HepG2 (cell line): ENCODE data around the gene OPN5. TPM values are rescaled to one million over a fixed set of nuclear protein-coding genes. Genes with fewer than 3 reads are reported as not detected.

Experiments
- ATAC-seq: fragments of 200-7000 bp; cut with Tn5 transposase; 3 replicates; pipeline ENCODE4 v1.9.1; 2020; ENCODE audit warnings: mild to moderate bottlenecking, moderate library complexity
- BruUV-seq: library from RNA; stranded (reverse); fragments of 400-500 nt; replicated peaks from 2 replicates; lab custom pipeline; 2021; lab: Mats Ljungman, UMichigan
- CTCF ChIA-PET: fragments of 300-600 bp; formaldehyde crosslinking; extraction: SDS; loops from one replicate; lab custom pipeline; 2021; ENCODE audit warnings: low total read pairs, inconsistent platforms, low intra/inter-chr PET ratio; lab: Yijun Ruan, JAX
- POLR2A ChIA-PET: fragments of 350-600 bp; sonication (Branson Sonifier 250); formaldehyde crosslinking; loops from one replicate; lab custom pipeline; 2020; ENCODE audit warnings: antibody characterized with exemption, inconsistent platforms; lab: Yijun Ruan, JAX
- DNase-seq: peaks from one replicate; pipeline ENCODE4 v3.0.0-alpha.2; 2015; ENCODE audit warnings: low spot score
- FAIRE-seq: peaks from 3 replicates; lab custom pipeline; 2011; peaks lifted over from hg19 to GRCh38; lab: Jason Lieb, UNC
- H2AFZ ChIP-seq: one replicate; pipeline ENCODE4 v1.6.1; 2011; ENCODE audit warnings: low read length, inconsistent platforms
- H3K27ac ChIP-seq: fragments of 300-600 bp; 3 replicates; pipeline ENCODE4 v1.8.0; 2011; ENCODE audit warnings: mixed run types, mild to moderate bottlenecking, mixed read lengths, low read length, inconsistent platforms; ENCODE audit not compliant: insufficient read depth; ENCODE audit errors: extremely low read length
- H3K27me3 ChIP-seq, 2 experiments: fragments of 200-600 bp in 1 of 2; 2 replicates in 1 of 2; 3 replicates in 1 of 2; pipeline versions ENCODE4 v1.6.0 to v1.8.0; 2011; ENCODE audit warnings: low read length in 2 of 2, mild to moderate bottlenecking in 2 of 2, moderate library complexity in 2 of 2, inconsistent platforms in 1 of 2; ENCODE audit not compliant: insufficient read depth in 2 of 2, control insufficient read depth in 1 of 2
- H3K36me3 ChIP-seq, 2 experiments: fragments of 200-600 bp in 1 of 2; replicated peaks in 1 of 2; 2 replicates in 1 of 2; 3 replicates in 1 of 2; pipeline versions ENCODE4 v1.5.1 to v1.8.0; 2011; ENCODE audit warnings: low read length in 2 of 2, inconsistent platforms in 1 of 2; ENCODE audit not compliant: insufficient read depth in 2 of 2, control insufficient read depth in 1 of 2
- H3K4me1 ChIP-seq: 2 replicates; pipeline ENCODE4 v1.5.1; 2012; ENCODE audit warnings: low read length, inconsistent platforms; ENCODE audit not compliant: insufficient read depth
- H3K4me2 ChIP-seq: 2 replicates; pipeline ENCODE4 v1.6.0; 2011; ENCODE audit warnings: low read depth, low read length, inconsistent platforms
- H3K4me3 ChIP-seq, 3 experiments: fragments of 200-600 bp in 1 of 3; sonication (generic), shearing (Covaris generic) in 1 of 3; replicated peaks in 1 of 3; 2 replicates each; pipeline ENCODE4 v1.5.1; 2011 to 2016; ENCODE audit warnings: low read length in 3 of 3, inconsistent platforms in 2 of 3, low read depth in 2 of 3, mild to moderate bottlenecking in 2 of 3, control low read depth in 1 of 3, mixed read lengths in 1 of 3; ENCODE audit not compliant: insufficient read depth in 1 of 3
- H3K79me2 ChIP-seq: one replicate; pipeline ENCODE4 v1.6.1; 2011; ENCODE audit warnings: low read length, inconsistent platforms; ENCODE audit not compliant: insufficient read depth
- H3K9ac ChIP-seq: 2 replicates; pipeline ENCODE4 v1.6.0; 2011; ENCODE audit warnings: mild to moderate bottlenecking, low read depth, low read length, inconsistent platforms; ENCODE audit not compliant: insufficient read depth
- H3K9me3 ChIP-seq: 2 replicates; pipeline ENCODE4 v1.5.1; 2012; ENCODE audit warnings: mild to moderate bottlenecking, low read length
- H4K20me1 ChIP-seq: 2 replicates; pipeline ENCODE4 v1.6.0; 2011; ENCODE audit warnings: inconsistent platforms, mild to moderate bottlenecking, low read length, moderate library complexity; ENCODE audit not compliant: insufficient read depth
- CBX5 ChIP-seq: sonication (generic); formaldehyde crosslinking; IDR thresholded peaks from 2 replicates; pipeline ENCODE4 v1.4.0; 2020; ENCODE audit warnings: missing genetic modification reagents, borderline replicate concordance
- FOXM1 ChIP-seq: sonication (generic); formaldehyde crosslinking; IDR thresholded peaks from 2 replicates; pipeline ENCODE4 v1.5.0; 2020; ENCODE audit warnings: missing genetic modification reagents
- FOXO1 ChIP-seq: sonication (generic); formaldehyde crosslinking; IDR thresholded peaks from 2 replicates; pipeline ENCODE4 v1.4.0; 2020; ENCODE audit warnings: missing genetic modification reagents
- GATAD1 ChIP-seq: IDR thresholded peaks from 2 replicates; pipeline ENCODE4 v1.6.1; 2016; ENCODE audit warnings: missing genetic modification reagents, missing compliant biosample characterization
- KDM6A ChIP-seq: IDR thresholded peaks from 2 replicates; pipeline ENCODE4 v1.6.1; 2016; ENCODE audit warnings: low read depth
- NR2F1 ChIP-seq, 2 experiments: fragments of 450-650 bp in 1 of 2; formaldehyde crosslinking in 1 of 2; IDR thresholded peaks; 2 replicates each; pipeline versions ENCODE4 v1.5.0 to v1.6.1; 2016 to 2020; ENCODE audit warnings: mild to moderate bottlenecking in 1 of 2, missing compliant biosample characterization in 1 of 2, missing genetic modification reagents in 1 of 2, moderate library complexity in 1 of 2
- SMC3 ChIP-seq: IDR thresholded peaks from 2 replicates; pipeline ENCODE4 v1.6.1; 2011; ENCODE audit warnings: low read length, improper control_type of control experiment
- SNRNP70 ChIP-seq: fragments of 200-400 bp; formaldehyde crosslinking; IDR thresholded peaks from 2 replicates; pipeline ENCODE4 v1.6.1; 2017; ENCODE audit warnings: mild to moderate bottlenecking, low read depth, low read length, moderate library complexity
- SOX6 ChIP-seq, 2 experiments: fragments of 450-650 bp in 1 of 2; sonication (generic) in 1 of 2; formaldehyde crosslinking in 1 of 2; IDR thresholded peaks; 2 replicates each; pipeline versions ENCODE4 v1.4.0 to v1.6.1; 2017 to 2020; ENCODE audit warnings: antibody characterized with exemption in 1 of 2, mild to moderate bottlenecking in 1 of 2, missing genetic modification reagents in 1 of 2
- STAG1 ChIP-seq: sonication (generic); formaldehyde crosslinking; IDR thresholded peaks from 2 replicates; pipeline ENCODE4 v1.4.0; 2020; ENCODE audit warnings: missing genetic modification reagents
- ZNF607 ChIP-seq: sonication (generic); formaldehyde crosslinking; IDR thresholded peaks from 2 replicates; pipeline ENCODE4 v1.5.1; 2020; ENCODE audit warnings: missing genetic modification reagents, mild to moderate bottlenecking, borderline replicate concordance
- WGBS: methylation state at CpG from one replicate; pipeline ENCODE4 v1.1.6; 2017; ENCODE audit warnings: low lambda C conversion rate; 5-methylcytosine and 5-hydroxymethylcytosine counted together
- in situ Hi-C: cut with HindIII; loops from 2 replicates; pipeline ENCODE4 v1.10.0; 2017; ENCODE audit warnings: low pct_unique_long_range_greater_than_20kb; ENCODE audit not compliant: extremely low pct_ligation_motif_present
- intact Hi-C: fragments of 100-400 bp; cut with micrococcal nuclease; formaldehyde crosslinking; loops from one replicate; pipeline ENCODE4 v1.10.0; 2022; ENCODE audit not compliant: unreplicated experiment
- polyA plus RNA-seq, 8 experiments: library from polyadenylated mRNA; depleted of rRNA in 3 of 8; stranded (reverse) in 7 of 8; unstranded in 1 of 8; fragments of >200 nt; fragmentation: Illumina TruSeq in 4 of 8; extraction: Trizol in 4 of 8; gene quantifications; 2 replicates each; pipeline versions ENCODE4 v1.2.1 to v1.2.3, GENCODE V29; 2011 to 2016; ENCODE audit warnings: low read depth in 4 of 8, missing spikeins in 1 of 8, mixed read lengths in 1 of 8; ENCODE audit not compliant: insufficient read depth in 1 of 8
- total RNA-seq, 5 experiments: library from RNA; depleted of rRNA; stranded (reverse); fragments of >200 nt; fragmentation: Illumina TruSeq; extraction: Trizol; gene quantifications; 2 replicates each; pipeline ENCODE4 v1.2.3, GENCODE V29; 2016; ENCODE audit warnings: low read depth in 1 of 5
- TF ChIP-seq, protein P1 (sequence below): sonication (generic); formaldehyde crosslinking; IDR thresholded peaks from 2 replicates; pipeline ENCODE4 v1.8.1; 2023; ENCODE audit warnings: mild to moderate bottlenecking, missing genetic modification reagents
- TF ChIP-seq, protein P2 (sequence below): sonication (generic); formaldehyde crosslinking; IDR thresholded peaks from 2 replicates; pipeline ENCODE4 v1.5.0; 2020; ENCODE audit warnings: mild to moderate bottlenecking, missing genetic modification reagents, moderate library complexity

OPN5 gene
- total and polyA plus RNA-seq, 2 of the 13 experiments (the other 11 are each of a cell fraction or from before 2014, with no cell fraction given): not detected

DNA sequence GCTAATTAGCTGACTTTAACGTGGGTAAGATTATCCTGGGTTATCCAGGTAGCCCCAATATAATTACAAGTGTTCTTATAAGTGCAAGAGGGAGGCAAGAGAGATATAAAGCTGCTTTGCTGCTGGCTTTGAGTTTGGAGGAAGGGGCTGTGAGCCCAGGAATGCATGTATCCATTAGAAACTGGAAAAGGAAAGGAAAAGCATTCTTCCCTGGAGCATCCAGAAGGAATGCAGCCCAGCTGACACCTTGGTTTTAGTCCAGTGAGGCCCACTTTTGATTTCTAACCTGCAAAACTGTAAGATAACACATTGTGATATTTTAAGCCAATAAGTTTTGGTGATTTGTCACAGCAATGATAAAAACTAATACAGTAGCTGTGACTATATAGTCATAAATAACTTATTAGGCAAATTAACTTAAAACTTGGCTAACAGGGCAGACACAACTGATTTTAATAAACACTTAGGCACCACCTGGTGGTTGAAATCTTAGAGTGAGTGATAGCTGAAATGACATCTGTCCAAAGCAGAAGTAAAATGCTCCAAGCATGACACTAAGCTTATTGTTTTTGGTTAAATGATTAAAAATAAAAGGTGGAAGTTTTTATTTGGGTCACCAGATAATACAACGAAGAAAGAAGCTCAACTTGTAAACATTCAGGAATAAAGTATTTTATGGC is 47.8 kb upstream of the OPN5 start:
- Histone ChIP-seq H3K9me3 (no peaks in the 10 kb centered on the region), H3K9ac (no peak overlapping the region), H3K4me2 (no peak overlapping the region), H3K4me3 (no peak overlapping the region), H3K36me3 (no peaks in the 10 kb centered on the region), H3K4me1 (no peaks in the 10 kb centered on the region), H2AFZ (no peak overlapping the region), H3K27ac (no peak overlapping the region), H3K27me3 (no peaks in the 10 kb centered on the region), H4K20me1 (no peaks in the 10 kb centered on the region), H3K79me2 (no peaks in the 10 kb centered on the region)
- no TSS peak for BruUV-seq
- peak; percentile 73 for ATAC-seq
- FAIRE-seq: peak; percentile 48
- POLR2A ChIA-PET: no interaction called here
- peak; percentile 28 for DNase-seq
- in situ Hi-C loops (no loop called here), intact Hi-C loops (loop anchor here (1.0 kb wide), 1 partner anchor 103 kb away; no protein-coding TSS in a partner anchor)
- whole genome bisulfite sequencing: 0% methylated on average over 2 of the region's 2 CpGs
- CTCF ChIA-PET: interaction anchor here (1.2 to 3.0 kb wide), 2 partner anchors 103 to 320 kb away, joined by 9 to 13 read pairs; no protein-coding TSS in a partner anchor
- TF ChIP-seq, protein P1, sequence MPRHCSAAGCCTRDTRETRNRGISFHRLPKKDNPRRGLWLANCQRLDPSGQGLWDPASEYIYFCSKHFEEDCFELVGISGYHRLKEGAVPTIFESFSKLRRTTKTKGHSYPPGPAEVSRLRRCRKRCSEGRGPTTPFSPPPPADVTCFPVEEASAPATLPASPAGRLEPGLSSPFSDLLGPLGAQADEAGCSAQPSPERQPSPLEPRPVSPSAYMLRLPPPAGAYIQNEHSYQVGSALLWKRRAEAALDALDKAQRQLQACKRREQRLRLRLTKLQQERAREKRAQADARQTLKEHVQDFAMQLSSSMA: no peak
- TF ChIP-seq SNRNP70 (no peak), ZNF607 (no peak), NR2F1 (CRISPR knock-in tag; IDR thresholded peaks at IDR 0.05) (no peak), KDM6A (CRISPR knock-in tag) (no peak), SMC3 (peak; percentile 66), FOXO1 (CRISPR knock-in tag) (no peak), SOX6 (IDR thresholded peaks at IDR 0.05) (no peak), SOX6 (CRISPR knock-in tag; IDR thresholded peaks at IDR 0.05) (no peak), CBX5 (CRISPR knock-in tag) (no peak), STAG1 (CRISPR knock-in tag) (peak; percentile 63), FOXM1 (CRISPR knock-in tag) (no peak), GATAD1 (CRISPR knock-in tag) (no peak)
- TF ChIP-seq, protein P2, sequence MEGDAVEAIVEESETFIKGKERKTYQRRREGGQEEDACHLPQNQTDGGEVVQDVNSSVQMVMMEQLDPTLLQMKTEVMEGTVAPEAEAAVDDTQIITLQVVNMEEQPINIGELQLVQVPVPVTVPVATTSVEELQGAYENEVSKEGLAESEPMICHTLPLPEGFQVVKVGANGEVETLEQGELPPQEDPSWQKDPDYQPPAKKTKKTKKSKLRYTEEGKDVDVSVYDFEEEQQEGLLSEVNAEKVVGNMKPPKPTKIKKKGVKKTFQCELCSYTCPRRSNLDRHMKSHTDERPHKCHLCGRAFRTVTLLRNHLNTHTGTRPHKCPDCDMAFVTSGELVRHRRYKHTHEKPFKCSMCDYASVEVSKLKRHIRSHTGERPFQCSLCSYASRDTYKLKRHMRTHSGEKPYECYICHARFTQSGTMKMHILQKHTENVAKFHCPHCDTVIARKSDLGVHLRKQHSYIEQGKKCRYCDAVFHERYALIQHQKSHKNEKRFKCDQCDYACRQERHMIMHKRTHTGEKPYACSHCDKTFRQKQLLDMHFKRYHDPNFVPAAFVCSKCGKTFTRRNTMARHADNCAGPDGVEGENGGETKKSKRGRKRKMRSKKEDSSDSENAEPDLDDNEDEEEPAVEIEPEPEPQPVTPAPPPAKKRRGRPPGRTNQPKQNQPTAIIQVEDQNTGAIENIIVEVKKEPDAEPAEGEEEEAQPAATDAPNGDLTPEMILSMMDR (CRISPR knock-in tag): peak; percentile 59
